BLaER1 (cell line): ENCODE data around the gene CMTM4.
"Not testable (repeated sequence)": the region's sequence is repeated elsewhere in the genome, so short reads cannot be mapped to it uniquely, and the experiment has no call there.

Source experiments
- H3K27ac ChIP-seq: shearing (Covaris generic); formaldehyde crosslinking; 2 replicates; pipeline ENCODE4 v1.8.1; 2022
- H3K27me3 ChIP-seq: shearing (Covaris generic); formaldehyde crosslinking; 2 replicates; pipeline ENCODE4 v1.8.1; 2022
- H3K36me3 ChIP-seq: shearing (Covaris generic); formaldehyde crosslinking; 2 replicates; pipeline ENCODE4 v1.8.1; 2022
- H3K4me1 ChIP-seq: shearing (Covaris generic); formaldehyde crosslinking; 2 replicates; pipeline ENCODE4 v1.8.1; 2022
- H3K4me2 ChIP-seq: shearing (Covaris generic); formaldehyde crosslinking; 2 replicates; pipeline ENCODE4 v1.8.1; 2022
- H3K4me3 ChIP-seq: shearing (Covaris generic); formaldehyde crosslinking; 2 replicates; pipeline ENCODE4 v1.8.1; 2022
- H3K9ac ChIP-seq: shearing (Covaris generic); formaldehyde crosslinking; 2 replicates; pipeline ENCODE4 v1.8.1; 2022
- H3K9me3 ChIP-seq: shearing (Covaris generic); formaldehyde crosslinking; 2 replicates; pipeline ENCODE4 v1.8.1; 2022
- H4K20me1 ChIP-seq: shearing (Covaris generic); formaldehyde crosslinking; 2 replicates; pipeline ENCODE4 v1.8.1; 2022
- Cebpa-rat ChIP-seq: shearing (Covaris generic); IDR thresholded peaks from 2 replicates; pipeline ENCODE4 v1.8.1; 2022

Gene CMTM4

DNA sequence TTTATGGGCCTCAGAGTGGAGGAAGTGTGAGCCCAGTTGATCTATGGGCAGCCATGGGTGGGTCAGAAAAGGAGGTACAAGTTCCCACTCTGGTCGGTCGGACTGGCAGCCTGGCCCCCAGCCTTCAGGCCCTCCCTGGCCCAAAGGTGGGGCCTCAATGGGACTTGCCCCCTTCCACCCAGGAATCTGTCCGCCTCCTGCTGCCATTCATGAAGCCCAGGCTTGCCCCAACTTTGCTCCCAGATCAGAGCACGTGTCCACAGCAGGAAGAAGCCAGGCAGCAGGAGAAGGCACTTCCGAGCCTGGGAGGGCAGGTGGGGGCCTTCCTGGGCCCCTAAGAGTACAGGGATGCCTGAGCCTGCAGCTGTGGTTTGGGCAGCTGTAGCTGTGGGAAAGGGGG is 95.1 kb downstream of the CMTM4 start:
- H3K9me3 ChIP-seq, result peaks cover 17% of the 10 kb centered on the region
- H4K20me1 ChIP-seq, result peaks cover 12% of the 10 kb centered on the region
- peak overlapping the region; percentile 90 for H3K4me2 ChIP-seq
- peaks cover 5% of the 10 kb centered on the region; the same call in 1 of the 2 replicates for H3K36me3 ChIP-seq
- no peak for TF ChIP-seq Cebpa-rat
- peak overlapping the region; percentile 68 for H3K27ac ChIP-seq
- peak overlapping the region; percentile 15 for H3K4me3 ChIP-seq
- no peaks in the 10 kb centered on the region for H3K27me3 ChIP-seq
- no peak overlapping the region for H3K9ac ChIP-seq
- peaks cover 39% of the 10 kb centered on the region for H3K4me1 ChIP-seq

DNA sequence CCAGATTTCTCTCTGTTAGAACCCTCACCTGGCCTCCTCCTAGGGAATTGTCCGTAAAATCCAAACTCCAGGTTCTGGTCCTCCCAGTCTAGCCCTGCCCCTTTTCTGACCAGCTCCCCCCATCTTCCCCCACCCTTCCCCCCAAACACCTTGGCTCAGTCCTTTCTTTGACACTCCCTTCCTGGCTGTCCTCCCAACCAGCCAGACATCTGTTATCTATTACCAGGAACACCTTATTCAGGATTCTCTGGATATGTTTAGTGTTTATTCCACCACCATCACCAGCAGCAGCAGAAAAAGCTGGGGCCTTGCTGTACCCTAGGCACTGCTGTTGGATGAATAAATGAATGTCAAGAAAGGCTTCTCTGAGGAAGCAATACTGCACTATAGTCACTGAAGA is 96.1 kb downstream of the CMTM4 start:
- TF ChIP-seq Cebpa-rat, result no peak
- Histone ChIP-seq H3K4me1 (peaks cover 29% of the 10 kb centered on the region), H3K9me3 (peaks cover 17% of the 10 kb centered on the region)

DNA sequence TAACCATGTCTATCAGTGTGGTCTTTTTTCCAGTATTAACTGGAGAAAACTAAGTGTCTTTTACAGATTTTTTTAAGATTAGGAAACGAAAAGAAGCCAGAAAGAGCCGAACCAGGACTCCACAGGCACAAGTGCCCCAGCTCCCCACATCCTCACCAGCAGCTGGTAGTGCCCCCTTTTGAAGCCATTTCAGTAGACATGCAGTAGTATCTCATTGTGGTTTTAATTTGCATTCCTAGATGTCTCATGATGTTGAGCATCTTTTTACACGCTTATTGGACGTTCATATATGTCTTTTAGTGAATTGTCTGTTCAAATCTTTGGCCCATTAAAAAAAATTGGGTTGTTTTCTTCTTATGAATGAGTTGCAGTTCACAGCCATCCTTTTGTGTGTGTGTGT is 96.8 kb downstream of the CMTM4 start:
- no peak overlapping the region for H3K4me2 ChIP-seq
- H3K9me3 ChIP-seq, result peaks cover 17% of the 10 kb centered on the region
- TF ChIP-seq Cebpa-rat, result no peak
- H3K9ac ChIP-seq, result no peak overlapping the region
- peaks cover 5% of the 10 kb centered on the region; the same call in 1 of the 2 replicates for H3K36me3 ChIP-seq
- peaks cover 36% of the 10 kb centered on the region for H3K4me1 ChIP-seq
- H4K20me1 ChIP-seq, result no peaks in the 10 kb centered on the region
- no peaks in the 10 kb centered on the region for H3K27me3 ChIP-seq
- no peak overlapping the region for H3K4me3 ChIP-seq
- no peak overlapping the region for H3K27ac ChIP-seq

More for the DNA sequence above, 96.1 kb downstream of the CMTM4 start:
- Histone ChIP-seq H3K4me3 (no peak overlapping the region), H4K20me1 (peaks cover 2% of the 10 kb centered on the region), H3K27me3 (no peaks in the 10 kb centered on the region), H3K9ac (no peak overlapping the region), H3K4me2 (no peak overlapping the region), H3K36me3 (peaks cover 5% of the 10 kb centered on the region; the same call in 1 of the 2 replicates), H3K27ac (no peak overlapping the region)

DNA sequence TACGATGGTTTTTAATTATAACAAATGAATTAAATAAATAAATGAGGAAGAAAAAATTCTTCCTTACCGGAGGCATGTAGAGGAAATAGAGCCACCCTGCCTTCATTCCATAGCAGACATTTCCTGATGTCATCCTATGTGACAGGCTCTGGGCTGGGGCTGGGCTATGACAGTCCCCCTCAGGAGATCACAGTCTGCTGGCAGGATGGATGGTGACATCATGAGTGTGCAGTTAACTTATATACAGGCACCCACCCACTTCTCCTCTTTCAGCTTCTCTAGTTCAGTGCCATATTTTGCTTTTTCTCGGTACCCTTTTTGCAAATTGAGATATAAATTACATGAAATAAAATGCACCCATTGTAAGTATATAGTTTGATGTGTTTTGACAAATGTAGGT is 98.4 kb downstream of the CMTM4 start:
- Histone ChIP-seq H3K9ac (no peak overlapping the region), H3K36me3 (peaks cover 5% of the 10 kb centered on the region; the same call in 1 of the 2 replicates), H3K27ac (no peak overlapping the region), H4K20me1 (no peaks in the 10 kb centered on the region), H3K4me2 (no peak overlapping the region), H3K4me3 (no peak overlapping the region), H3K4me1 (peaks cover 37% of the 10 kb centered on the region), H3K9me3 (peaks cover 17% of the 10 kb centered on the region), H3K27me3 (no peaks in the 10 kb centered on the region)
- TF ChIP-seq Cebpa-rat, result no peak

DNA sequence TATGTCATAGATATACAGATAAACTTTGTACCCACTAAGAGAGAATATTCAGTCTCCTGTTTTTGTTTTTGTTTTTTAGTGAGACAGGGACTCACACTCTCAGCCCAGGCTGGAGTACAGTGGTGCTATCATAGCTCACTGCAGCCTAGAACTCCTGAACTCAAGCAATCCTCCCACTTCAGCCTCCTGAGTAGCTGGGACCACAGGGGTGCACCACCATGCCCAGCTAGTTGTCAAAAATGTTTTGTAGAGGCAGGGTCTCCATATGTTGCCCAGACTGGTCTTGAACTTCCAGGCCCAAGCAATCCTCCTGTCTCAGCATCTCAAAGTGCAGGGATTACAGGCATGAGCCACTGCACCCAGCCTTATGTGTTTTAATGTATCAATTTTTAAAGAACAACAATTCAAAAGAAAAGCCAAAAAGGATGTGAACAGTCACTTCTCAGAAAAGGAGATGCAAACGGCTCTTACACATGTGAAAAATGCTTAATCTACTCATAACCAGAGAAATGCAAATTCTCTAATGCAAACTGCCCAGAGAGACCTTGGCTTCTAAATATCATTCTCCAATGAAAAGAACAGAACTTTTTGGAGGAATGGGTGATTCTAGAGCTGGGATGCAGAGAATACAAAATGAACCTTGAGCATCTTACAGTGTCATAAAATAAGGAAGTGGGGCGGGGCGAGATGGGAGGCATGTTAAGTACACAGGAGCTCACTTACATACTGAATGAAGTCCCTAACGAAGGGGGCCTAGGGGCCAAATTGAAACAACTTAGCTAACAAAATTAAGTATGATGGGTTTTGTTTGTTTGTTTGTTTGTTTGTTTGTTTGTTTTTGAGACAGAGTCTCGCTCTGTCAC is 99.3 kb downstream of the CMTM4 start:
- Histone ChIP-seq H3K9me3 (peaks cover 17% of the 10 kb centered on the region), H3K36me3 (peaks cover 5% of the 10 kb centered on the region; the same call in 1 of the 2 replicates), H3K4me1 (peaks cover 28% of the 10 kb centered on the region), H3K4me2 (no peak overlapping the region), H3K4me3 (no peak overlapping the region), H3K9ac (no peak overlapping the region), H3K27ac (no peak overlapping the region), H4K20me1 (no peaks in the 10 kb centered on the region), H3K27me3 (no peaks in the 10 kb centered on the region)
- TF ChIP-seq Cebpa-rat, result no peak

DNA sequence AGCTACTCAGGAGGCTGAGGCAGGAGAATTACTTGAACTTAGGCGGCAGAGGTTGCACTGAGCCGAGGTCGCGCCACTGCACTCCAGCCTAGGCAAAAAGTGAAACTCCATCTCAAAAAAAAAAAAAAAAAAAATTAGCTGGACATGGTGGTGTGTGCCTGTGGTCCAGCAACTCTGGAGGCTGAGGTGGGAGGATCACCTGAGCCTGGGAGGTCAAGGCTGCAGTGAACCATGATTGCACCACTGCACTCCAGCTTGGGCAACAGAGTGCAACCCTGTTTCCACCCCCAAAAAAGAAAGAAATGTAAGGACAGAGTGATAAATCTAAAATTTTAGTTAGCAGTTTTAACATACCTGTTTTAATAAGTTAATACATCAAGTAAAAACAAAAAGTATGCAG is 100.0 kb downstream of the CMTM4 start:
- peaks cover 26% of the 10 kb centered on the region for H3K4me1 ChIP-seq
- not testable (repeated sequence) for H3K27me3 ChIP-seq, H3K27ac ChIP-seq, H3K36me3 ChIP-seq, H3K4me2 ChIP-seq, H4K20me1 ChIP-seq, H3K9ac ChIP-seq, H3K4me3 ChIP-seq
- H3K9me3 ChIP-seq, result peaks cover 13% of the 10 kb centered on the region

DNA sequence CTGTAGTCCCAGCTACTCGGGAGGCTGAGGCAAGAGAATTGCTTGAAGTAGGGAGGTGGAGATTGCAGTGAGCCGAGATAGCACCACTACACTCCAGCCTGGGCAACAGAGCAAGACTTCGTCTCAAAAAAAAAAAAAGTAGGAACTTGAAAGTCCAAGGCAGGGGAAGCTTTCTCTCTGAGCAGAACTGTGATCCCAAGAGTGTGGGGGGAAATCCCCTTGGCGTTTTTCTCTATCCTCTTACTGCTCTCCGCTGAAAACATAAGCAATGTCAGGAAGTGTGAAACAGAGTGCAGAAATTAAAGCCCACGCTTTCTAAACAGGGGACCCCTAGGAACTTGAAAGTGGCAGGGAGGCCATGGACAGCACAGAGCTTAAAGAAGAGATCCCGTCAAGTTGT is 101.8 kb downstream of the CMTM4 start:
- TF ChIP-seq Cebpa-rat, result no peak
- Histone ChIP-seq H3K4me3 (no peak overlapping the region), H3K27me3 (no peaks in the 10 kb centered on the region), H3K4me2 (peak overlapping the region; percentile 59), H3K4me1 (peaks cover 40% of the 10 kb centered on the region), H3K9me3 (no peaks in the 10 kb centered on the region), H3K36me3 (no peaks in the 10 kb centered on the region), H3K27ac (peak overlapping the region; percentile 2; the same call in 1 of the 2 replicates), H4K20me1 (no peaks in the 10 kb centered on the region), H3K9ac (no peak overlapping the region)

DNA sequence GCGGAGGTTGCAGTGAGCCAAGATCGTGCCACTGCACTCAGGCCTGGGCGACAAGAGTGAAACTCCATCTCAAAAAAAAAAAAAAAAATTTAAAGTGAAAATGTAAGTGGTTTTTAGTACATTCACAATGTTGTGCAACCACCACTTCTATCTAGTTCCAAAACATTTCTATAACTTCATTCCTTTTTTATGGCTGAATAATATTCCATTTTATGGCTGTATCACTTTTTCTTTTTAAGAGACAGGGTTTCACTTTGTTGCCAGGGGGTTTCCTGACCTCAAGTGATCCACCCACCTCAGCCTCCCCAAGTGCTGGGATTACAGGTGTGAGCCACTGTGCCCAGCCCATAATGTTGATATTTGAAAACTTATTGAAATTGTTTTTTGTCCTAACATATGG is 103.7 kb downstream of the CMTM4 start:
- Histone ChIP-seq H3K4me1 (peaks cover 59% of the 10 kb centered on the region), H3K27me3 (no peaks in the 10 kb centered on the region), H3K4me2 (no peak overlapping the region), H3K27ac (no peak overlapping the region), H3K9ac (no peak overlapping the region), H3K36me3 (no peaks in the 10 kb centered on the region), H3K4me3 (no peak overlapping the region), H3K9me3 (no peaks in the 10 kb centered on the region), H4K20me1 (no peaks in the 10 kb centered on the region)
- TF ChIP-seq Cebpa-rat, result no peak

DNA sequence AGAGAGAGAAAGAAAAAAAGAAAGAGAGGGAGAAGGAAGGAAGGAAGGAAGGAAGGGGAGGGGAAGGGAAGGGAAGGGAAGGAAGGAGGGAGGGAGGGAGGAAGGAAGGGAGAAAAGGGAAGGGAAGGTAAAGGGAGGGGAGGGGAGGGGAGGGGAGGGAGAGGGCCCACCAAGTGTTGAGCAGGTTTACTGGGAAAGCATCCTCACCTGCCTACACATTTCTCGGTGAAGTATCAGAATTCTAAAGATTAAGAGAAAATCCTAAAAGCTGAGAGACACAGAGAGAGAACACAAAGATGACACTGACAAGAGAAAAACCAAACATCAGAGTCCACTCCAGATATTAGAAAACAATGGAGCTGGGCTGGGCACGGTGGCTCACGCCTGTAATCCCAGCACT is 104.3 kb downstream of the CMTM4 start:
- Histone ChIP-seq H4K20me1 (no peaks in the 10 kb centered on the region), H3K9ac (no peak overlapping the region), H3K36me3 (no peaks in the 10 kb centered on the region), H3K27ac (no peak overlapping the region), H3K4me3 (no peak overlapping the region), H3K4me1 (peaks cover 65% of the 10 kb centered on the region), H3K4me2 (no peak overlapping the region), H3K27me3 (no peaks in the 10 kb centered on the region), H3K9me3 (no peaks in the 10 kb centered on the region)
- TF ChIP-seq Cebpa-rat, result no peak

DNA sequence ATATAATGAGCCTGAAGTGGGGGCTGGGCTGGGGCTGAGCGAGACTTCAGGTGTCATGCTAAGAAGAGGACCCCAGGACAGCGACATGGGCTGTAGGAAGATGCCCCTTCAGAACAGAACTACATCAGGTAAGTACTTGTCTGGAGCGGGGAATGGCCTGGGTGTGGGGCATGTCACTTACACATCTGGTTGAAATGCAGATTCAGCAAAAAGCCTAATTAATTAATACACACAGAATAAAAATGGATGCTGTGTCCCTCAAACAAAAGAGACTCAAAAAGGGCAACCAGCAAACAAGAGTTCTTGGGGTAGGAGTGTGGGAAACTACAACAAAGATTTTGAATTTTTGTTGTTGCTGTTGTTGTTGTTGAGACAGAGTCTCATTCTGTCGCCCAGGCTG is 105.5 kb downstream of the CMTM4 start:
- no peaks in the 10 kb centered on the region for H4K20me1 ChIP-seq
- H3K9me3 ChIP-seq, result no peaks in the 10 kb centered on the region
- no peak for TF ChIP-seq Cebpa-rat
- peak overlapping the region; percentile 94; the same call in 1 of the 2 replicates for H3K4me2 ChIP-seq
- H3K9ac ChIP-seq, result no peak overlapping the region; the same call in 1 of the 2 replicates
- no peaks in the 10 kb centered on the region for H3K27me3 ChIP-seq
- H3K4me1 ChIP-seq, result peaks cover 77% of the 10 kb centered on the region
- H3K4me3 ChIP-seq, result no peak overlapping the region
- no peak overlapping the region for H3K27ac ChIP-seq
- no peaks in the 10 kb centered on the region for H3K36me3 ChIP-seq
